Caco-2 (cell line): ENCODE results near the gene SYPL2. TPM values are rescaled to one million over a fixed set of nuclear protein-coding genes. Genes with fewer than 3 reads are reported as not detected.
A peak's percentile ranks its signal among the peaks of the same experiment; 100 is the strongest.

Experiments used
- BruUV-seq: library from RNA; stranded (reverse); fragments of 400-500 nt; replicated peaks from 2 replicates; lab custom pipeline; 2021; lab: Mats Ljungman, UMichigan
- CTCF ChIA-PET: fragments of 300-600 bp; sonication (Branson Sonifier 250); formaldehyde crosslinking; loops from one replicate; lab custom pipeline; 2022; ENCODE audit warnings: antibody characterized with exemption; lab: Charles Lee
- POLR2A ChIA-PET: fragments of 300-600 bp; sonication (Branson Sonifier 250); formaldehyde crosslinking; loops from one replicate; lab custom pipeline; 2022; ENCODE audit warnings: antibody characterized with exemption; lab: Charles Lee
- DNase-seq, 2 experiments: peaks; one replicate each; pipeline versions ENCODE4 v3.0.0 to v3.0.0-alpha.2; 2020 to 2022
- H3K27me3 ChIP-seq: replicated peaks from 2 replicates; pipeline ENCODE4 v1.6.0; 2011; ENCODE audit warnings: low read length; ENCODE audit not compliant: control insufficient read depth, insufficient read depth
- H3K36me3 ChIP-seq: 2 replicates; pipeline ENCODE4 v1.5.1; 2011; ENCODE audit warnings: low read length; ENCODE audit not compliant: control insufficient read depth, insufficient read depth
- H3K4me1 ChIP-seq: fragments of 250-450 bp; sonication (Bioruptor Pico); 2 replicates; pipeline ENCODE4 v1.5.1; 2020; ENCODE audit warnings: mild to moderate bottlenecking
- H3K4me3 ChIP-seq: 2 replicates; pipeline ENCODE4 v1.5.1; 2011; ENCODE audit warnings: low read depth, mild to moderate bottlenecking, control low read depth, low read length
- H3K9me3 ChIP-seq: fragments of 250-450 bp; sonication (Bioruptor Pico); 2 replicates; pipeline ENCODE4 v1.5.1; 2020; ENCODE audit warnings: mild to moderate bottlenecking, moderate library complexity
- H3K27ac Mint-ChIP-seq: one replicate; pipeline ENCODE4 v1.8.0; 2022; ENCODE audit warnings: mixed read lengths; ENCODE audit not compliant: unreplicated experiment
- H3K27me3 Mint-ChIP-seq: one replicate; pipeline ENCODE4 v1.8.0; 2022; ENCODE audit warnings: mixed read lengths; ENCODE audit not compliant: insufficient read depth, unreplicated experiment
- H3K36me3 Mint-ChIP-seq: one replicate; pipeline ENCODE4 v1.8.0; 2022; ENCODE audit warnings: mild to moderate bottlenecking, mixed read lengths; ENCODE audit not compliant: insufficient read depth, unreplicated experiment
- H3K4me1 Mint-ChIP-seq: one replicate; pipeline ENCODE4 v1.8.0; 2022; ENCODE audit warnings: low read depth, mixed read lengths; ENCODE audit not compliant: unreplicated experiment
- H3K4me3 Mint-ChIP-seq: one replicate; pipeline ENCODE4 v1.8.0; 2022; ENCODE audit warnings: mild to moderate bottlenecking, moderate library complexity, mixed read lengths; ENCODE audit not compliant: unreplicated experiment
- H3K9me3 Mint-ChIP-seq: one replicate; pipeline ENCODE4 v1.8.0; 2022; ENCODE audit warnings: mixed read lengths; ENCODE audit not compliant: unreplicated experiment
- intact Hi-C: fragments of 100-400 bp; cut with micrococcal nuclease; formaldehyde crosslinking; loops from one replicate; pipeline ENCODE4 v1.10.0; 2022; ENCODE audit not compliant: unreplicated experiment
- total RNA-seq: library from RNA; stranded (reverse); gene quantifications from 2 replicates; pipeline ENCODE4 v1.2.3, GENCODE V29; 2022
- TF ChIP-seq, protein P1 (sequence below), 2 experiments: fragments of 200-600 bp in 1 of 2; IDR thresholded peaks; 1 replicate in 1 of 2; 2 replicates in 1 of 2; pipeline versions ENCODE4 v1.5.1 to v1.8.0; 2011 to 2022; ENCODE audit warnings: antibody characterized with exemption in 1 of 2, control low read depth in 1 of 2, inconsistent platforms in 1 of 2, low read depth in 1 of 2, low read length in 1 of 2, mild to moderate bottlenecking in 1 of 2, moderate library complexity in 1 of 2; ENCODE audit not compliant: insufficient read depth in 1 of 2, severe bottlenecking in 1 of 2, unreplicated experiment in 1 of 2

SYPL2 gene
- total RNA-seq, 1 experiment from 2014 or later: 0.45 TPM

DNA sequence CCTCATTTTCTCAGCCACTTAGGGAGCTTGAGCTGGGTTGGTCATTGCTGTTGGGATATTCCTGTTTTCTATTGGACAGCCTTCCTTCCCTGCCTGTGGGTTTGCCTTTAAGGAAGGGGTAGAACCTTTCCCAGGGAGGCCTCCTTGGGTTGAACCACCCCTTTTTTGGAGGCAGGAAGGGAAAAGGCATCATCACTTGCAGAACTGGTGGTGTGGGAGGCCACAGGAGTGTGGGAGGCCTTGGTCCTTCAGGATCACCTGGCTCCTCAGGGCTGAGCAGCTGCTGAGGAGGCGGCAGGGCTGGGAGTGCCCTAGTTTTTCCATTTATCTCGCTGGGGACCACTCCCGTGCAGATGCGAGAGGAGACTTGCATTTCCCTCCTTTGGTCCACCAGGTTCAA lies 26.9 kb downstream of the SYPL2 start:
- no peak overlapping the region for H3K27ac Mint-ChIP-seq
- TF ChIP-seq, protein P1, sequence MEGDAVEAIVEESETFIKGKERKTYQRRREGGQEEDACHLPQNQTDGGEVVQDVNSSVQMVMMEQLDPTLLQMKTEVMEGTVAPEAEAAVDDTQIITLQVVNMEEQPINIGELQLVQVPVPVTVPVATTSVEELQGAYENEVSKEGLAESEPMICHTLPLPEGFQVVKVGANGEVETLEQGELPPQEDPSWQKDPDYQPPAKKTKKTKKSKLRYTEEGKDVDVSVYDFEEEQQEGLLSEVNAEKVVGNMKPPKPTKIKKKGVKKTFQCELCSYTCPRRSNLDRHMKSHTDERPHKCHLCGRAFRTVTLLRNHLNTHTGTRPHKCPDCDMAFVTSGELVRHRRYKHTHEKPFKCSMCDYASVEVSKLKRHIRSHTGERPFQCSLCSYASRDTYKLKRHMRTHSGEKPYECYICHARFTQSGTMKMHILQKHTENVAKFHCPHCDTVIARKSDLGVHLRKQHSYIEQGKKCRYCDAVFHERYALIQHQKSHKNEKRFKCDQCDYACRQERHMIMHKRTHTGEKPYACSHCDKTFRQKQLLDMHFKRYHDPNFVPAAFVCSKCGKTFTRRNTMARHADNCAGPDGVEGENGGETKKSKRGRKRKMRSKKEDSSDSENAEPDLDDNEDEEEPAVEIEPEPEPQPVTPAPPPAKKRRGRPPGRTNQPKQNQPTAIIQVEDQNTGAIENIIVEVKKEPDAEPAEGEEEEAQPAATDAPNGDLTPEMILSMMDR (IDR thresholded peaks at IDR 0.05; ENCODE audit: insufficient read depth in 1 of 2, low read depth in 1 of 2, low read length in 1 of 2, severe bottlenecking in 1 of 2, unreplicated experiment in 1 of 2): no peak
- Histone ChIP-seq H3K9me3 (no peaks in the 10 kb centered on the region), H3K4me3 (no peak overlapping the region), H3K27me3 (no peaks in the 10 kb centered on the region), H3K4me1 (no peaks in the 10 kb centered on the region), H3K36me3 (no peaks in the 10 kb centered on the region)
- intact Hi-C loops: no loop called here
- BruUV-seq: no TSS peak
- H3K4me1 Mint-ChIP-seq: no peaks in the 10 kb centered on the region
- no peaks in the 10 kb centered on the region for H3K9me3 Mint-ChIP-seq
- no peaks in the 10 kb centered on the region for H3K27me3 Mint-ChIP-seq
- peaks cover 6% of the 10 kb centered on the region for H3K36me3 Mint-ChIP-seq
- H3K4me3 Mint-ChIP-seq: peak overlapping the region; percentile 97
- ChIA-PET CTCF (interaction anchor here (0.6 to 11.6 kb wide), 4 partner anchors 10 to 327 kb away, joined by 5 to 131 read pairs (median 6); partner anchors contain the start of gene ATXN7L2), POLR2A (interaction anchor here (0.6 kb wide), 1 partner anchor 354 kb away, joined by 7 read pairs; no protein-coding TSS in a partner anchor)
- DNase-seq: no peak

DNA sequence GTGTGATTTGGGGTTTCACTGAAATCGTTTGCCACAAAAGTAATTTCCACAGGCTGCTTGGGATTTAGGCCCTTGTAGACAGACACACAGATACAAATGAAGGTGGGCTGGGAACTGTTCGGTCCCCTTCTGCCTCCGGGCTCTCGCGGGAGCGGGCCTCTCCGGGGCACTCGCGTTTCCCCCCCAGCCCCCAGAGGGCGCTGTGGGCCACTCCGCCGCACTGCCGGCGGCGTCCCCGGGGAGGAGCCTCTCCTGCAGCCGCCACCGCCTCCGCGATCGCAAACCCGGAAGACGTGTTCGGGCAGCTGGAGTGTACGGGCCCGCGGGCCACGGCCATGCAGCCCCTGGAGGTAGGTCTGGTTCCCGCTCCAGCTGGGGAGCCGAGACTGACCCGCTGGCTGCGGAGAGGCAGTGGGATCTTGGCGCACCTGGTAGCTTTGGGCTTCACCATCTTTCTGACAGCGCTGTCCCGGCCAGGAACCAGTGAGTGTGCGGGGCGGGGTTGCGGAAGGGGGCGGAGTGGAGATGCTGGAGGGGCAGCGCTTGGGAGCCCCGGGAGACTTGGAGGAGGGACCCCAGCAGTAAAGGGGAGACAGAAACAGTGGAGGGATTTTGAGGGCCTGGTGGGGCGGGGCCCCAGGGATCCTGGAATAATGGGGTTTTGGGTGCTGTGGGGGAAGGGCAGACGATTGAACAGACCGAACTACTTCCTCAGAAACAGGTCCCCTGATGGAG lies 27.6 kb downstream of the SYPL2 start, which contains the start of gene CYB561D1:
Gene CYB561D1, plus strand, starts transcription at position 290 of the 735 bp plus-strand sequence. Its CDS starts 46 bp downstream, at position 336.
- no peaks in the 10 kb centered on the region for H3K4me1 Mint-ChIP-seq
- no peaks in the 10 kb centered on the region for H3K36me3 ChIP-seq
- BruUV-seq: no TSS peak
- DNase-seq: peak; percentile 84 to 89
- peaks cover 6% of the 10 kb centered on the region for H3K36me3 Mint-ChIP-seq
- H3K4me3 ChIP-seq: peak within 1 kb of the TSS; percentile 65
- no peaks in the 10 kb centered on the region for H3K4me1 ChIP-seq
- ChIA-PET CTCF (interaction anchor here (0.6 to 11.6 kb wide), 6 partner anchors 10 to 327 kb away, joined by 3 to 131 read pairs (median 6); partner anchors contain the start of genes ATXN7L2 and GNAI3), POLR2A (interaction anchor here (0.6 to 0.9 kb wide), 2 partner anchors 10 to 355 kb away, joined by 3 to 7 read pairs; partner anchors contain the start of gene ATXN7L2)
- no peaks in the 10 kb centered on the region for H3K27me3 ChIP-seq
- peak within 1 kb of the TSS; percentile 97 for H3K4me3 Mint-ChIP-seq
- intact Hi-C loops: loop anchor here (1.0 kb wide), 1 partner anchor 38 kb away; no protein-coding TSS in a partner anchor
- TF ChIP-seq, protein P1 (IDR thresholded peaks at IDR 0.05; ENCODE audit: insufficient read depth in 1 of 2, low read depth in 1 of 2, low read length in 1 of 2, severe bottlenecking in 1 of 2, unreplicated experiment in 1 of 2): peak; percentile 73 to 76
- no peaks in the 10 kb centered on the region for H3K27me3 Mint-ChIP-seq
- H3K9me3 Mint-ChIP-seq: no peaks in the 10 kb centered on the region
- peak within 1 kb of the TSS; percentile 69 for H3K27ac Mint-ChIP-seq
- H3K9me3 ChIP-seq: no peaks in the 10 kb centered on the region

DNA sequence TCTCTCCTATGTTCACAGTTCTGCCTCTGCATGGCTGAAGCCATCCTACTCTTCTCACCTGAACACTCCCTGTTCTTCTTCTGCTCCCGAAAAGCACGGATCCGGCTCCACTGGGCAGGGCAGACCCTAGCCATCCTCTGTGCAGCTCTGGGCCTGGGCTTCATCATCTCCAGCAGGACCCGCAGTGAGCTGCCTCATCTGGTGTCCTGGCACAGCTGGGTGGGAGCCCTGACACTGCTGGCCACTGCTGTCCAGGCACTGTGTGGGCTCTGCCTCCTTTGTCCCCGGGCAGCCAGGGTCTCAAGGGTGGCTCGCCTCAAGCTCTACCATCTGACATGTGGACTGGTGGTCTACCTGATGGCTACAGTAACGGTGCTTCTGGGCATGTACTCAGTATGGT lies 29.4 kb downstream of the SYPL2 start:
- Mint-ChIP-seq H3K27me3 (no peaks in the 10 kb centered on the region), H3K27ac (no peak overlapping the region), H3K4me3 (peak overlapping the region; percentile 97), H3K4me1 (no peaks in the 10 kb centered on the region), H3K9me3 (no peaks in the 10 kb centered on the region), H3K36me3 (peaks cover 6% of the 10 kb centered on the region)
- POLR2A ChIA-PET: no interaction called here
- Histone ChIP-seq H3K36me3 (no peaks in the 10 kb centered on the region), H3K4me1 (no peaks in the 10 kb centered on the region), H3K27me3 (no peaks in the 10 kb centered on the region), H3K4me3 (no peak overlapping the region), H3K9me3 (no peaks in the 10 kb centered on the region)
- TF ChIP-seq, protein P1 (IDR thresholded peaks at IDR 0.05; ENCODE audit: insufficient read depth in 1 of 2, low read depth in 1 of 2, low read length in 1 of 2, severe bottlenecking in 1 of 2, unreplicated experiment in 1 of 2): no peak
- intact Hi-C loops: no loop called here
- no peak for DNase-seq
- CTCF ChIA-PET: interaction anchor here (11.6 kb wide), 1 partner anchor 36 kb away, joined by 131 read pairs; no protein-coding TSS in a partner anchor
- BruUV-seq: no TSS peak
